Measurements from ENCODE around the gene IL1R1.

GRCh38 chr2:102172745-102173144 lies 30.2 kb downstream of the IL1R1 start:
- no peak for TF ChIP-seq CTCF (IDR thresholded peaks at IDR 0.05)
- no peak for TF ChIP-seq EP300 (IDR thresholded peaks at IDR 0.05)

Measured in stomach (tissue), 4 donors.